A673 (cell line): ENCODE results near the gene SLC12A6. TPM values are rescaled to one million over a fixed set of nuclear protein-coding genes. Genes with fewer than 3 reads are reported as not detected.

Experiments
- BruUV-seq: library from RNA; stranded (reverse); fragments of 400-500 nt; replicated peaks from 2 replicates; lab custom pipeline; 2021; lab: Mats Ljungman, UMichigan
- CTCF ChIA-PET: fragments of 300-600 bp; sonication (Branson Sonifier 250); formaldehyde crosslinking; loops from one replicate; lab custom pipeline; 2022; ENCODE audit warnings: antibody characterized with exemption; lab: Charles Lee
- POLR2A ChIA-PET: fragments of 300-600 bp; sonication (Branson Sonifier 250); formaldehyde crosslinking; loops from one replicate; lab custom pipeline; 2022; ENCODE audit warnings: antibody characterized with exemption; ENCODE audit not compliant: low non-redundant PET; lab: Charles Lee
- DNase-seq: peaks from one replicate; pipeline ENCODE4 v3.0.0-alpha.2; 2015; ENCODE audit warnings: low spot score
- H3K27ac ChIP-seq: fragments of 200-600 bp; sonication (generic); 2 replicates; pipeline ENCODE4 v1.5.1; 2016; ENCODE audit warnings: mixed run types, low read depth, mild to moderate bottlenecking, mixed read lengths, antibody characterized with exemption, low read length; ENCODE audit not compliant: poor library complexity, severe bottlenecking
- H3K27me3 ChIP-seq: fragments of 200-600 bp; sonication (generic); replicated peaks from 2 replicates; pipeline ENCODE4 v1.6.1; 2017; ENCODE audit warnings: mixed run types, low read depth, mild to moderate bottlenecking, mixed read lengths, antibody characterized with exemption, low read length; ENCODE audit not compliant: insufficient read depth, poor library complexity
- H3K36me3 ChIP-seq: fragments of 200-600 bp; sonication (generic); 2 replicates; pipeline ENCODE4 v1.6.1; 2016; ENCODE audit warnings: mixed run types, mild to moderate bottlenecking, mixed read lengths, antibody characterized with exemption, low read length; ENCODE audit not compliant: insufficient read depth, poor library complexity, severe bottlenecking
- H3K4me1 ChIP-seq: fragments of 200-600 bp; sonication (generic); 2 replicates; pipeline ENCODE4 v1.6.1; 2017; ENCODE audit warnings: mixed run types, mild to moderate bottlenecking, mixed read lengths, antibody characterized with exemption, low read length; ENCODE audit not compliant: insufficient read depth, poor library complexity, severe bottlenecking
- H3K4me3 ChIP-seq: fragments of 200-600 bp; sonication (generic); 2 replicates; pipeline ENCODE4 v1.5.1; 2016; ENCODE audit warnings: low read depth, mixed run types, mild to moderate bottlenecking, mixed read lengths, low read length; ENCODE audit not compliant: poor library complexity, severe bottlenecking
- H3K9me3 ChIP-seq: fragments of 200-600 bp; sonication (generic); 2 replicates; pipeline ENCODE4 v1.6.1; 2016; ENCODE audit warnings: mixed run types, low read depth, mild to moderate bottlenecking, mixed read lengths, antibody characterized with exemption, low read length; ENCODE audit not compliant: poor library complexity, severe bottlenecking
- EZH2 ChIP-seq: fragments of 200-600 bp; sonication (generic); IDR thresholded peaks from 2 replicates; pipeline ENCODE4 v1.6.1; 2017; ENCODE audit warnings: borderline replicate concordance, low read depth, mild to moderate bottlenecking, mixed read lengths, antibody characterized with exemption, low read length; ENCODE audit not compliant: poor library complexity, severe bottlenecking
- intact Hi-C: fragments of 100-400 bp; cut with micrococcal nuclease; formaldehyde crosslinking; loops from one replicate; pipeline ENCODE4 v1.10.0; 2022; ENCODE audit not compliant: unreplicated experiment
- total RNA-seq: library from RNA; stranded (reverse); gene quantifications from 2 replicates; pipeline ENCODE4 v1.2.3, GENCODE V29; 2021
- TF ChIP-seq, protein P1 (sequence below): fragments of 300-800, 200-600 bp; sonication (generic); conservative IDR thresholded peaks from 2 replicates; pipeline ENCODE4 v1.5.1; 2017; ENCODE audit warnings: low read depth, mild to moderate bottlenecking, antibody characterized with exemption, low read length, moderate library complexity, mixed read lengths

SLC12A6 gene
- total RNA-seq, 1 experiment from 2014 or later = 17.2 TPM

DNA sequence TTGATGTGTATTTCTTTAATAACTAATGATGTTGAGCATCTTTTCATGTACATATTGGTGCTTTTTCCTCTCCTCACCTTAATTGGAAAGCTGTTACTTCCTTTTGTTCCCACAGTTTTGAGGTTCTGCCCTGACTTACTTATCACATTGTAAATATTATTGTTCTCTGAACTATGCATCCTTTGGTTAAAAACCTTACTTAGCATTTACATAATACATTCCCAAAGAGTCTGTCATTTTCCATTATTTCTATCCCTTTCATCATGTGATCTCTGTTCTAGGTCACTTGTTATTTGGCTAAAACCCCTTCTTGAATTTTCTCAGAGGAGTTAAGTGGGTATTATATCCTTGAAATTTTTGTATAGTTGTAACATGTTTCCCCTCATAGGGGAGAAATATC is 33.0 kb downstream of the SLC12A6 start:
- Histone ChIP-seq H3K27ac (no peak overlapping the region), H3K4me3 (no peak overlapping the region), H3K4me1 (no peaks in the 10 kb centered on the region), H3K27me3 (no peaks in the 10 kb centered on the region), H3K36me3 (no peaks in the 10 kb centered on the region), H3K9me3 (no peaks in the 10 kb centered on the region)
- intact Hi-C loops = no loop called here
- no TSS peak for BruUV-seq
- ChIA-PET CTCF (no interaction called here), POLR2A (no interaction called here)
- TF ChIP-seq EZH2 = no peak
- TF ChIP-seq, protein P1, sequence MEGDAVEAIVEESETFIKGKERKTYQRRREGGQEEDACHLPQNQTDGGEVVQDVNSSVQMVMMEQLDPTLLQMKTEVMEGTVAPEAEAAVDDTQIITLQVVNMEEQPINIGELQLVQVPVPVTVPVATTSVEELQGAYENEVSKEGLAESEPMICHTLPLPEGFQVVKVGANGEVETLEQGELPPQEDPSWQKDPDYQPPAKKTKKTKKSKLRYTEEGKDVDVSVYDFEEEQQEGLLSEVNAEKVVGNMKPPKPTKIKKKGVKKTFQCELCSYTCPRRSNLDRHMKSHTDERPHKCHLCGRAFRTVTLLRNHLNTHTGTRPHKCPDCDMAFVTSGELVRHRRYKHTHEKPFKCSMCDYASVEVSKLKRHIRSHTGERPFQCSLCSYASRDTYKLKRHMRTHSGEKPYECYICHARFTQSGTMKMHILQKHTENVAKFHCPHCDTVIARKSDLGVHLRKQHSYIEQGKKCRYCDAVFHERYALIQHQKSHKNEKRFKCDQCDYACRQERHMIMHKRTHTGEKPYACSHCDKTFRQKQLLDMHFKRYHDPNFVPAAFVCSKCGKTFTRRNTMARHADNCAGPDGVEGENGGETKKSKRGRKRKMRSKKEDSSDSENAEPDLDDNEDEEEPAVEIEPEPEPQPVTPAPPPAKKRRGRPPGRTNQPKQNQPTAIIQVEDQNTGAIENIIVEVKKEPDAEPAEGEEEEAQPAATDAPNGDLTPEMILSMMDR = no peak
- DNase-seq = no peak

DNA sequence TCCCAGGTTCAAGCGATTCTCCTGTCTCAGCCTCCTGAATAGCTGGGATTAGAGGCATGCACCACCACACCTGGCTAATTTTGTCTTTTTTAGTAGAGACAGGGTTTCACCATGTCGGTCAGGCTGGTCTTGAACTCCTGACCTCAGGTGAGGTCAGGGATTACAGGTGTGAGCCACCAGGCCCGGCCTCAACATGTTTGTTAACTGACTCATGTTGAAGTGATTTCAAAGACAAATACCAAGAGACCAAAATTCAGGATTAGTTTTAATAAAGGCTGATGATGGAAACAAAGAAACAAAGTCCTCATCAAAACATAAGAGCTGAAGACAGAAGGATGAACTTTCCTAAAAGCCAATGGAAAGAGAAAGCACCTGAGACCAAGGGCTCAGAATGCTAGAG is 36.5 kb downstream of the SLC12A6 start:
- H3K4me3 ChIP-seq = no peak overlapping the region
- H3K27ac ChIP-seq = no peak overlapping the region
- no TSS peak for BruUV-seq
- intact Hi-C loops = no loop called here
- no peaks in the 10 kb centered on the region for H3K27me3 ChIP-seq
- ChIA-PET CTCF (no interaction called here), POLR2A (no interaction called here)
- DNase-seq = no peak
- TF ChIP-seq EZH2 = no peak
- TF ChIP-seq, protein P1 = no peak
- peaks cover 13% of the 10 kb centered on the region for H3K4me1 ChIP-seq
- H3K36me3 ChIP-seq = no peaks in the 10 kb centered on the region
- H3K9me3 ChIP-seq = no peaks in the 10 kb centered on the region

DNA sequence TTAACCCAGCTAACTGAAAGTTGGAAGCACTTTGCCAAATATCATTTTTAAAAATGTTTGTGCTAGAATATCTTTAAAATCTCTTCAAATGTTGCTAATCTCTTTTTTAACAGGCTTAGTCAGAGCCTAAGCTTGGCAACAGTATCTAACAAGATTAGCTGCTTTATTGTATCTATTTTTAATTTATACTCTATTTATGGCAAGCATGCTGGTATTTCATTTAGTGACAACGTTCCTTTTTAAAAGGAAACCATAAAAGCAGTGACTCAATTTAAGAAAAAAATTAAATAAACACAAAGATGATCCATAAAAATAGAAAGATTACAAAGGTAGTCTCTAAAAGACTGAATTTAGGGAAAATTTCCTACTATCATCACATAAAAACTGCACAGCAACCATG is 40.5 kb downstream of the SLC12A6 start:
- CTCF ChIA-PET = no interaction called here

More for the DNA sequence above, 40.5 kb downstream of the SLC12A6 start:
- no peaks in the 10 kb centered on the region for H3K9me3 ChIP-seq
- H3K4me3 ChIP-seq = no peak overlapping the region
- peaks cover 13% of the 10 kb centered on the region for H3K4me1 ChIP-seq
- no peaks in the 10 kb centered on the region for H3K36me3 ChIP-seq
- DNase-seq = peak; percentile 17
- POLR2A ChIA-PET = no interaction called here
- BruUV-seq = no TSS peak
- intact Hi-C loops = no loop called here
- no peak for TF ChIP-seq EZH2
- TF ChIP-seq, protein P1 = no peak
- no peak overlapping the region for H3K27ac ChIP-seq
- H3K27me3 ChIP-seq = no peaks in the 10 kb centered on the region
